Endothelial cell of umbilical vein (primary cell): ENCODE measurements around the gene CCSER2. TPM values are rescaled to one million over a fixed set of nuclear protein-coding genes. Genes with fewer than 3 reads are reported as not detected.

ENCODE experiments used
- BruUV-seq: library from RNA; stranded (reverse); fragments of 400-500 nt; replicated peaks from 2 replicates; lab custom pipeline; 2021; lab: Mats Ljungman, UMichigan
- CTCF ChIA-PET: fragments of 300-600, 350-600 bp; sonication (Branson Sonifier 250); formaldehyde crosslinking; loops from one replicate; lab custom pipeline; 2021; ENCODE audit warnings: antibody characterized with exemption, inconsistent platforms; lab: Charles Lee
- POLR2A ChIA-PET: fragments of 300-600, 350-600 bp; sonication (Branson Sonifier 250); formaldehyde crosslinking; loops from one replicate; lab custom pipeline; 2021; ENCODE audit warnings: antibody characterized with exemption, inconsistent platforms; lab: Charles Lee
- DNase-seq: peaks from one replicate; pipeline ENCODE4 v3.0.0-alpha.2; 2011; ENCODE audit warnings: low read depth, low spot score
- FAIRE-seq: peaks from 2 replicates; lab custom pipeline; 2011; peaks lifted over from hg19 to GRCh38; lab: Jason Lieb, UNC
- H2AFZ ChIP-seq: 2 replicates; pipeline ENCODE4 v1.6.0; 2012; ENCODE audit warnings: low read depth, low read length, control low read depth, inconsistent platforms
- H3K27ac ChIP-seq: 2 replicates; pipeline ENCODE4 v1.5.1; 2011; ENCODE audit warnings: low read depth, mild to moderate bottlenecking, control low read depth, low read length, moderate library complexity; ENCODE audit not compliant: insufficient read depth
- H3K27me3 ChIP-seq, 2 experiments: 2 replicates each; pipeline versions ENCODE4 v1.6.0 to v1.6.1; 2011; ENCODE audit warnings: low read length in 2 of 2, mixed read lengths in 1 of 2; ENCODE audit not compliant: control insufficient read depth in 2 of 2, insufficient read depth in 2 of 2
- H3K36me3 ChIP-seq, 2 experiments: 2 replicates in 1 of 2; 3 replicates in 1 of 2; pipeline ENCODE4 v1.5.1; 2011; ENCODE audit warnings: low read length in 2 of 2, mild to moderate bottlenecking in 1 of 2, moderate library complexity in 1 of 2; ENCODE audit not compliant: control insufficient read depth in 2 of 2, insufficient read depth in 2 of 2; ENCODE audit errors: extremely low read depth in 1 of 2
- H3K4me1 ChIP-seq: 3 replicates; pipeline ENCODE4 v1.5.1; 2011; ENCODE audit warnings: mild to moderate bottlenecking, low read length; ENCODE audit not compliant: control insufficient read depth, insufficient read depth; ENCODE audit errors: extremely low read depth
- H3K4me2 ChIP-seq: 2 replicates; pipeline ENCODE4 v1.6.1; 2011; ENCODE audit warnings: low read length, control low read depth, mixed read lengths; ENCODE audit not compliant: insufficient read depth
- H3K4me3 ChIP-seq, 3 experiments: fragments of 200-600 bp in 1 of 3; sonication (generic), shearing (Covaris generic) in 1 of 3; replicated peaks in 1 of 3; 2 replicates each; pipeline ENCODE4 v1.5.1; 2011 to 2016; ENCODE audit warnings: control low read depth in 3 of 3, low read length in 3 of 3, mild to moderate bottlenecking in 2 of 3, inconsistent platforms in 1 of 3, low read depth in 1 of 3, moderate library complexity in 1 of 3; ENCODE audit not compliant: insufficient read depth in 1 of 3
- H3K79me2 ChIP-seq: 2 replicates; pipeline ENCODE4 v1.6.0; 2012; ENCODE audit warnings: low read length, inconsistent platforms; ENCODE audit not compliant: control insufficient read depth, insufficient read depth
- H3K9ac ChIP-seq: replicated peaks from 2 replicates; pipeline ENCODE3; 2011; ENCODE audit warnings: low read length, control low read depth; ENCODE audit not compliant: insufficient read depth; ENCODE audit errors: extremely low read depth
- H3K9me1 ChIP-seq: replicated peaks from 3 replicates; pipeline ENCODE4 v1.6.0; 2011; ENCODE audit warnings: mild to moderate bottlenecking, low read length; ENCODE audit not compliant: control insufficient read depth, insufficient read depth; ENCODE audit errors: extremely low read depth
- H3K9me3 ChIP-seq: replicated peaks from 2 replicates; pipeline ENCODE4 v1.5.1; 2012; ENCODE audit warnings: low read length, inconsistent platforms; ENCODE audit not compliant: control insufficient read depth, insufficient read depth
- H4K20me1 ChIP-seq: replicated peaks from 2 replicates; pipeline ENCODE3; 2011; ENCODE audit warnings: mild to moderate bottlenecking, low read length; ENCODE audit not compliant: control insufficient read depth, insufficient read depth; ENCODE audit errors: extremely low read depth
- EZH2 ChIP-seq: IDR thresholded peaks from 2 replicates; pipeline ENCODE4 v1.6.1; 2012; ENCODE audit warnings: borderline replicate concordance, low read depth, mild to moderate bottlenecking, moderate library complexity, low read length, inconsistent platforms; ENCODE audit not compliant: severe bottlenecking
- FOS ChIP-seq: IDR thresholded peaks from 2 replicates; pipeline ENCODE4 v1.6.1; 2011; ENCODE audit warnings: mild to moderate bottlenecking, low read length, moderate library complexity, borderline replicate concordance; ENCODE audit not compliant: insufficient read depth
- GATA2 ChIP-seq: IDR thresholded peaks from 2 replicates; pipeline ENCODE4 v1.7.0; 2011; ENCODE audit warnings: low read depth, mild to moderate bottlenecking, moderate library complexity, mixed read lengths, low read length; ENCODE audit not compliant: insufficient read length, insufficient read depth
- JUN ChIP-seq: IDR thresholded peaks from 2 replicates; pipeline ENCODE4 v1.6.1; 2011; ENCODE audit warnings: borderline replicate concordance, low read depth; ENCODE audit not compliant: insufficient read length, insufficient read depth
- MYC ChIP-seq: IDR thresholded peaks from one replicate; pipeline ENCODE4 v1.6.1; 2011; ENCODE audit warnings: mild to moderate bottlenecking, low read depth, low read length
- POLR2A ChIP-seq: IDR thresholded peaks from 2 replicates; pipeline ENCODE4 v1.6.1; 2012; ENCODE audit warnings: low read depth, mild to moderate bottlenecking, control low read depth, low read length
- POLR2AphosphoS5 ChIP-seq: IDR thresholded peaks from 2 replicates; pipeline ENCODE4 v1.6.1; 2012; ENCODE audit warnings: low read depth, mild to moderate bottlenecking, control low read depth, low read length, moderate library complexity; ENCODE audit not compliant: insufficient read depth
- dilution Hi-C: fragments of 300-500 bp; cut with MboI; formaldehyde crosslinking; loops from one replicate; pipeline ENCODE4 v1.15.0; 2019; ENCODE audit warnings: low sequenced_read_pairs; ENCODE audit not compliant: extremely low pct_ligation_motif_present
- intact Hi-C: fragments of 100-400 bp; cut with micrococcal nuclease; formaldehyde crosslinking; loops from one replicate; pipeline ENCODE4 v1.10.0; 2022
- polyA plus RNA-seq, 4 experiments: library from polyadenylated mRNA; depleted of rRNA in 3 of 4; stranded (reverse) in 3 of 4; unstranded in 1 of 4; fragments of >200 nt; gene quantifications; 2 replicates each; pipeline versions ENCODE4 v1.2.1 to v1.2.3, GENCODE V29; 2011 to 2012; ENCODE audit warnings: missing spikeins in 1 of 4
- total RNA-seq: library from RNA; stranded (reverse); gene quantifications from 2 replicates; pipeline ENCODE4 v1.2.3, GENCODE V29; 2021
- TF ChIP-seq, protein P1 (sequence below), 2 donors: IDR thresholded peaks; 1 replicate in 1 of 2; 2 replicates in 1 of 2; pipeline ENCODE4 v1.5.1; 2011; ENCODE audit warnings: low read length in 2 of 2, mild to moderate bottlenecking in 2 of 2, moderate library complexity in 2 of 2, control low read depth in 1 of 2, inconsistent platforms in 1 of 2, low read depth in 1 of 2; ENCODE audit not compliant: insufficient read depth in 1 of 2; ENCODE audit errors: extremely low read depth in 1 of 2
- TF ChIP-seq, protein P2 (sequence below): IDR thresholded peaks from 2 replicates; pipeline ENCODE4 v1.6.1; 2011; ENCODE audit not compliant: insufficient read depth, insufficient read length

The CCSER2 gene
- total and polyA plus RNA-seq, 2 donors (not counting 3 experiments of a cell fraction or from before 2014, with no cell fraction given) = 14.5 to 49.3 TPM

DNA sequence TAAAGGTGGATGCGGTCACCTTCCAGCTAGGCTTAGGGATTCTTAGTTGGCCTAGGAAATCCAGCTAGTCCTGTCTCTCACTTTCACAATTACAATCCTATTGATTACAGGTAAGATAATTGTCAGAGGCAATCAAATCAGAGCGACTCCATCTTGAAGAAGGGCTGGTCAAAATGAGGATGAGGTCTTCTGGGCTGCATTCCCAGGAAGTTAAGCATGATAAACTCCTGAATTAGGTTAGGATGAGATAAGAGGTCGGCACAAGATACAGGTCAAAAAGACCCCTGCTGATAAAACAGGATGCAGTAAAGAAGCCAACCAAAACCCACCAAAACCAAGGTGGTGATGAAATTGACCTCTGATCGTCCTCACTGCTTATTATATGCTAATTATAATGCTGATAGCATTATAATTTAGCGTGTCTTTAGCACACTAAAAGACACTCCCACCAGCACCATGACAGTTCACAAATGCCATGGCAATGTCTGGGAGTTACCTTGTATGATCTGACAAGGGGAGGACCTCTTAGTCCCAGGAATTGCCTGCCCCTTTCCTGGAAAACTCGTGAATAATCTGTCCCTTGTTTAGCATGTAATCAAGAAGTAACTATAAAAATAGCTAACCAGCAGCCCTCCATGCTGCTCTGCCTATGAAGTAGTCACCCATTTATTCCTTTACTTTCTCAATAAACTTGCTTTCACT lies 237.6 kb downstream of the CCSER2 start:
- no peaks in the 10 kb centered on the region for H3K4me1 ChIP-seq
- H3K36me3 ChIP-seq = no peaks in the 10 kb centered on the region
- no peaks in the 10 kb centered on the region for H3K79me2 ChIP-seq
- no peak overlapping the region for H3K9ac ChIP-seq
- no peak overlapping the region for H3K4me3 ChIP-seq
- no peak overlapping the region for H3K4me2 ChIP-seq
- H3K27ac ChIP-seq = no peak overlapping the region
- no peak overlapping the region for H2AFZ ChIP-seq
- no peaks in the 10 kb centered on the region for H3K9me1 ChIP-seq
- ChIA-PET POLR2A (no interaction called here), CTCF (no interaction called here)
- H3K9me3 ChIP-seq = no peaks in the 10 kb centered on the region
- H4K20me1 ChIP-seq = no peaks in the 10 kb centered on the region
- intact Hi-C loops (no loop called here), dilution Hi-C loops (no loop called here)
- DNase-seq (no peak), FAIRE-seq (no peak)
- no peak for TF ChIP-seq GATA2
- TF ChIP-seq, protein P1, sequence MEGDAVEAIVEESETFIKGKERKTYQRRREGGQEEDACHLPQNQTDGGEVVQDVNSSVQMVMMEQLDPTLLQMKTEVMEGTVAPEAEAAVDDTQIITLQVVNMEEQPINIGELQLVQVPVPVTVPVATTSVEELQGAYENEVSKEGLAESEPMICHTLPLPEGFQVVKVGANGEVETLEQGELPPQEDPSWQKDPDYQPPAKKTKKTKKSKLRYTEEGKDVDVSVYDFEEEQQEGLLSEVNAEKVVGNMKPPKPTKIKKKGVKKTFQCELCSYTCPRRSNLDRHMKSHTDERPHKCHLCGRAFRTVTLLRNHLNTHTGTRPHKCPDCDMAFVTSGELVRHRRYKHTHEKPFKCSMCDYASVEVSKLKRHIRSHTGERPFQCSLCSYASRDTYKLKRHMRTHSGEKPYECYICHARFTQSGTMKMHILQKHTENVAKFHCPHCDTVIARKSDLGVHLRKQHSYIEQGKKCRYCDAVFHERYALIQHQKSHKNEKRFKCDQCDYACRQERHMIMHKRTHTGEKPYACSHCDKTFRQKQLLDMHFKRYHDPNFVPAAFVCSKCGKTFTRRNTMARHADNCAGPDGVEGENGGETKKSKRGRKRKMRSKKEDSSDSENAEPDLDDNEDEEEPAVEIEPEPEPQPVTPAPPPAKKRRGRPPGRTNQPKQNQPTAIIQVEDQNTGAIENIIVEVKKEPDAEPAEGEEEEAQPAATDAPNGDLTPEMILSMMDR (IDR thresholded peaks at IDR 0.05; ENCODE audit: extremely low read depth in 1 of 2, insufficient read depth in 1 of 2, low read depth in 1 of 2, low read length in 2 of 2) = no peak
- TF ChIP-seq FOS = no peak
- no peak for TF ChIP-seq POLR2AphosphoS5
- no peak for TF ChIP-seq EZH2
- TF ChIP-seq, protein P2, sequence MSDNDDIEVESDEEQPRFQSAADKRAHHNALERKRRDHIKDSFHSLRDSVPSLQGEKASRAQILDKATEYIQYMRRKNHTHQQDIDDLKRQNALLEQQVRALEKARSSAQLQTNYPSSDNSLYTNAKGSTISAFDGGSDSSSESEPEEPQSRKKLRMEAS = no peak
- no peak for TF ChIP-seq POLR2A
- TF ChIP-seq JUN = no peak
- TF ChIP-seq MYC = no peak
- BruUV-seq = no TSS peak
- H3K27me3 ChIP-seq = no peaks in the 10 kb centered on the region
